H9 (cell line): Measurements from ENCODE around the gene DNAJB2. TPM values are rescaled to one million over a fixed set of nuclear protein-coding genes. Genes with fewer than 3 reads are reported as not detected.

ENCODE experiments used
- DNase-seq: peaks from one replicate; pipeline ENCODE4 v3.0.0-alpha.2; 2017
- H2AFZ ChIP-seq: one replicate; pipeline ENCODE4 v1.6.1; 2013; ENCODE audit warnings: mild to moderate bottlenecking, low read length, control low read depth, moderate library complexity
- H2AK5ac ChIP-seq: 2 replicates; pipeline ENCODE4 v1.6.1; 2013; ENCODE audit warnings: low read length, control low read depth, mixed read lengths; ENCODE audit not compliant: insufficient read length
- H2BK120ac ChIP-seq: one replicate; pipeline ENCODE4 v1.6.1; 2013; ENCODE audit warnings: low read depth, mild to moderate bottlenecking, low read length, control low read depth, inconsistent platforms; ENCODE audit not compliant: poor library complexity, severe bottlenecking
- H2BK12ac ChIP-seq: 2 replicates; pipeline ENCODE4 v1.6.1; 2013; ENCODE audit warnings: low read length, control low read depth, mixed read lengths, low read depth; ENCODE audit not compliant: insufficient read length
- H2BK15ac ChIP-seq: 2 replicates; pipeline ENCODE4 v1.6.1; 2013; ENCODE audit warnings: low read depth, low read length, control low read depth
- H2BK20ac ChIP-seq: one replicate; pipeline ENCODE4 v1.6.1; 2013; ENCODE audit warnings: low read depth, mild to moderate bottlenecking, low read length, control low read depth, inconsistent platforms; ENCODE audit not compliant: poor library complexity, severe bottlenecking
- H2BK5ac ChIP-seq: 2 replicates; pipeline ENCODE4 v1.6.1; 2013; ENCODE audit warnings: low read length, control low read depth, mixed read lengths; ENCODE audit not compliant: insufficient read length
- H3K14ac ChIP-seq: 2 replicates; pipeline ENCODE4 v1.6.1; 2013; ENCODE audit warnings: low read length, control low read depth; ENCODE audit not compliant: insufficient read depth
- H3K18ac ChIP-seq: 2 replicates; pipeline ENCODE4 v1.6.1; 2013; ENCODE audit warnings: low read depth, mild to moderate bottlenecking, mixed read lengths, low read length, control low read depth; ENCODE audit not compliant: insufficient read length
- H3K23ac ChIP-seq: 2 replicates; pipeline ENCODE4 v1.6.1; 2013; ENCODE audit warnings: low read length, control low read depth, mixed read lengths, low read depth; ENCODE audit not compliant: insufficient read length
- H3K23me2 ChIP-seq: 2 replicates; pipeline ENCODE4 v1.6.1; 2013; ENCODE audit warnings: low read depth, mild to moderate bottlenecking, mixed read lengths, low read length, control low read depth; ENCODE audit not compliant: insufficient read length, poor library complexity, severe bottlenecking
- H3K27ac ChIP-seq: 2 replicates; pipeline ENCODE4 v1.5.1; 2013; ENCODE audit warnings: low read length, control low read depth, mixed read lengths, low read depth; ENCODE audit not compliant: insufficient read length
- H3K27me3 ChIP-seq: 2 replicates; pipeline ENCODE4 v1.6.1; 2013; ENCODE audit warnings: low read length, control low read depth, inconsistent platforms; ENCODE audit not compliant: insufficient read depth
- H3K4ac ChIP-seq: 2 replicates; pipeline ENCODE4 v1.6.1; 2013; ENCODE audit warnings: low read depth, mild to moderate bottlenecking, control low read depth, inconsistent platforms, low read length, moderate library complexity
- H3K4me1 ChIP-seq: 2 replicates; pipeline ENCODE4 v1.6.1; 2013; ENCODE audit warnings: low read length, control low read depth, inconsistent platforms; ENCODE audit not compliant: insufficient read depth
- H3K4me2 ChIP-seq: 2 replicates; pipeline ENCODE4 v1.6.1; 2013; ENCODE audit warnings: low read length, control low read depth, mixed read lengths; ENCODE audit not compliant: insufficient read length, insufficient read depth
- H3K56ac ChIP-seq: 2 replicates; pipeline ENCODE4 v1.6.1; 2013; ENCODE audit warnings: low read depth, mild to moderate bottlenecking, mixed read lengths, low read length, control low read depth; ENCODE audit not compliant: insufficient read length
- H3K79me1 ChIP-seq: 2 replicates; pipeline ENCODE4 v1.6.1; 2013; ENCODE audit warnings: low read depth, mild to moderate bottlenecking, moderate library complexity, low read length, control low read depth, inconsistent platforms; ENCODE audit not compliant: insufficient read depth, poor library complexity, severe bottlenecking
- H3K79me2 ChIP-seq: 2 replicates; pipeline ENCODE4 v1.6.1; 2013; ENCODE audit warnings: low read length, control low read depth, inconsistent platforms; ENCODE audit not compliant: insufficient read depth
- H3K9ac ChIP-seq: 2 replicates; pipeline ENCODE4 v1.6.1; 2013; ENCODE audit warnings: low read length, control low read depth, mixed read lengths; ENCODE audit not compliant: insufficient read length; ENCODE audit errors: extremely low read depth
- H3K9me3 ChIP-seq: one replicate; pipeline ENCODE4 v1.6.1; 2013; ENCODE audit warnings: low read depth, low read length, inconsistent platforms; ENCODE audit not compliant: control insufficient read depth
- H3T11ph ChIP-seq: one replicate; pipeline ENCODE4 v1.6.1; 2013; ENCODE audit warnings: mild to moderate bottlenecking, low read length, control low read depth, inconsistent platforms
- H4K20me1 ChIP-seq: one replicate; pipeline ENCODE4 v1.6.1; 2013; ENCODE audit not compliant: control insufficient read depth, insufficient read length, insufficient read depth
- H4K5ac ChIP-seq: 2 replicates; pipeline ENCODE4 v1.6.1; 2013; ENCODE audit warnings: low read depth, mild to moderate bottlenecking, mixed read lengths, low read length, control low read depth; ENCODE audit not compliant: insufficient read length
- H4K8ac ChIP-seq: replicated peaks from 2 replicates; pipeline ENCODE4 v1.6.1; 2013; ENCODE audit warnings: low read length, control low read depth, mixed read lengths, low read depth; ENCODE audit not compliant: insufficient read length
- H4K91ac ChIP-seq: 2 replicates; pipeline ENCODE4 v1.6.1; 2013; ENCODE audit warnings: low read depth, mild to moderate bottlenecking, moderate library complexity, mixed read lengths, low read length, control low read depth; ENCODE audit not compliant: insufficient read length
- H3K27ac Mint-ChIP-seq, 3 experiments: 2 replicates in 2 of 3; 3 replicates in 1 of 3; pipeline ENCODE4 v1.8.0; 2020 to 2021; ENCODE audit warnings: mixed read lengths in 3 of 3, mild to moderate bottlenecking in 1 of 3, moderate library complexity in 1 of 3
- H3K27me3 Mint-ChIP-seq: 2 replicates; pipeline ENCODE4 v1.8.0; 2021; ENCODE audit warnings: low read depth, mild to moderate bottlenecking, moderate library complexity, mixed read lengths
- H3K36me3 Mint-ChIP-seq, 3 experiments: 2 replicates in 2 of 3; 3 replicates in 1 of 3; pipeline ENCODE4 v1.8.0; 2020 to 2021; ENCODE audit warnings: low read depth in 3 of 3, mixed read lengths in 3 of 3; ENCODE audit not compliant: insufficient read depth in 1 of 3
- H3K4me1 Mint-ChIP-seq, 2 experiments: 2 replicates each; pipeline ENCODE4 v1.8.0; 2020; ENCODE audit warnings: mixed read lengths in 2 of 2
- H3K4me3 Mint-ChIP-seq, 2 experiments: 2 replicates in 1 of 2; 3 replicates in 1 of 2; pipeline ENCODE4 v1.8.0; 2020 to 2021; ENCODE audit warnings: mild to moderate bottlenecking in 2 of 2, mixed read lengths in 2 of 2, moderate library complexity in 1 of 2
- H3K9me3 Mint-ChIP-seq, 2 experiments: 2 replicates in 1 of 2; 3 replicates in 1 of 2; pipeline ENCODE4 v1.8.0; 2020; ENCODE audit warnings: mild to moderate bottlenecking in 2 of 2, mixed read lengths in 2 of 2, moderate library complexity in 1 of 2
- CTCF ChIP-seq: fragments of 200-600 bp; sonication (generic); conservative IDR thresholded peaks from 3 replicates; pipeline ENCODE4 v1.8.0; 2021; ENCODE audit warnings: antibody characterized with exemption, mild to moderate bottlenecking
- WGBS: extraction: QIAGEN DNeasy Blood & Tissue Kit; methylation state at CpG from one replicate; pipeline ENCODE4 v1.1.7; 2013; ENCODE audit warnings: missing lambda C conversion rate, low lambda C conversion rate, mixed read lengths; ENCODE audit not compliant: insufficient read length; ENCODE audit errors: extremely low coverage; 5-methylcytosine and 5-hydroxymethylcytosine counted together
- total RNA-seq: library from RNA; stranded (reverse); gene quantifications from 2 replicates; pipeline ENCODE4 v1.2.1, GENCODE V29; 2021

The DNAJB2 gene
- total RNA-seq, 1 experiment from 2014 or later = 34.1 TPM

DNA sequence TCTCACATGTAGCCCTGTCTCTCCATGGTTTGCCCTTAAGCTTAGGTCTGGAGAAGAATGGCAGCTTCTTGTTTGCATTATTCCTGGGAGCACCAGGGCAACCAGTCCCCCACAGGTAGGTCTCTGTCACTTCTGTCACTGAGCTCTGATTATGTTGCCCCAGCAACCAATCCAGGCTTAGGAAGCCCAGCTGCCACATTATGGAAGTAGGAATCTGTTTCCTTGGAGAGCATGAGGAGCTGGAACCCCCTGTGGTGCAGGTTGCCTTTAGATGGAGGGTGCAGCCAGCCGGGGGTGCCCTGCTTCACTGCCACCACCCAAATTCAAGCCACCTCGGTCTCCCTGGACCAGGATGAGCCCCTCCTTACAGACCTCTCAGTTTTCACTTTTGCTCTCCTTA is 48.6 kb downstream of the DNAJB2 start:
- Mint-ChIP-seq H3K4me1 (peaks cover 10 to 11% of the 10 kb centered on the region in 2 experiments), H3K9me3 (no peaks in the 10 kb centered on the region; a peak in 1 of 5 replicates), H3K27ac (no peak overlapping the region), H3K27me3 (peaks cover 93% of the 10 kb centered on the region), H3K4me3 (no peak overlapping the region), H3K36me3 (peaks cover 0 to 1% (median 0%) of the 10 kb centered on the region in 3 experiments; a peak in 1 of 7 replicates)
- no peak overlapping the region for H2BK20ac ChIP-seq
- H3K23ac ChIP-seq = no peak overlapping the region
- no peak overlapping the region for H3T11ph ChIP-seq
- no peak overlapping the region for H3K4me2 ChIP-seq
- no peak overlapping the region for H4K5ac ChIP-seq
- no peak overlapping the region for H2BK15ac ChIP-seq
- H3K9ac ChIP-seq = no peak overlapping the region
- H3K18ac ChIP-seq = no peak overlapping the region
- no peaks in the 10 kb centered on the region for H3K79me1 ChIP-seq
- no peak overlapping the region for H2BK120ac ChIP-seq
- H2AK5ac ChIP-seq = no peak overlapping the region
- H4K20me1 ChIP-seq = no peaks in the 10 kb centered on the region
- no peak for TF ChIP-seq CTCF
- peaks cover 22% of the 10 kb centered on the region; the same call in 1 of the 2 replicates for H3K27me3 ChIP-seq
- no peak overlapping the region for H3K56ac ChIP-seq
- no peak overlapping the region for H4K8ac ChIP-seq
- WGBS = no CpG with 5 or more reads among the region's 2 CpGs
- peaks cover 3% of the 10 kb centered on the region for H3K23me2 ChIP-seq
- H3K14ac ChIP-seq = no peak overlapping the region
- no peak overlapping the region for H4K91ac ChIP-seq
- no peak overlapping the region for H3K27ac ChIP-seq
- no peak overlapping the region for H2BK12ac ChIP-seq
- H2AFZ ChIP-seq = no peak overlapping the region
- H3K4ac ChIP-seq = no peak overlapping the region
- no peaks in the 10 kb centered on the region for H3K79me2 ChIP-seq
- DNase-seq = no peak
- H2BK5ac ChIP-seq = no peak overlapping the region
- no peaks in the 10 kb centered on the region for H3K4me1 ChIP-seq
- no peaks in the 10 kb centered on the region for H3K9me3 ChIP-seq
